Retinal pigment epithelial cell (primary cell): Measurements from ENCODE around the gene FAM193A.

ENCODE experiments used
- DNase-seq: peaks from one replicate; pipeline ENCODE4 v3.0.0-alpha.2; 2010; ENCODE audit warnings: low read depth
- H3K4me3 ChIP-seq: 2 replicates; pipeline ENCODE4 v1.5.1; 2011; ENCODE audit warnings: mild to moderate bottlenecking, low read length, control low read depth, moderate library complexity
- CTCF ChIP-seq: conservative IDR thresholded peaks from 2 replicates; pipeline ENCODE4 v1.5.1; 2011; ENCODE audit warnings: low read depth, low read length, control low read depth, inconsistent platforms

FAM193A gene

DNA sequence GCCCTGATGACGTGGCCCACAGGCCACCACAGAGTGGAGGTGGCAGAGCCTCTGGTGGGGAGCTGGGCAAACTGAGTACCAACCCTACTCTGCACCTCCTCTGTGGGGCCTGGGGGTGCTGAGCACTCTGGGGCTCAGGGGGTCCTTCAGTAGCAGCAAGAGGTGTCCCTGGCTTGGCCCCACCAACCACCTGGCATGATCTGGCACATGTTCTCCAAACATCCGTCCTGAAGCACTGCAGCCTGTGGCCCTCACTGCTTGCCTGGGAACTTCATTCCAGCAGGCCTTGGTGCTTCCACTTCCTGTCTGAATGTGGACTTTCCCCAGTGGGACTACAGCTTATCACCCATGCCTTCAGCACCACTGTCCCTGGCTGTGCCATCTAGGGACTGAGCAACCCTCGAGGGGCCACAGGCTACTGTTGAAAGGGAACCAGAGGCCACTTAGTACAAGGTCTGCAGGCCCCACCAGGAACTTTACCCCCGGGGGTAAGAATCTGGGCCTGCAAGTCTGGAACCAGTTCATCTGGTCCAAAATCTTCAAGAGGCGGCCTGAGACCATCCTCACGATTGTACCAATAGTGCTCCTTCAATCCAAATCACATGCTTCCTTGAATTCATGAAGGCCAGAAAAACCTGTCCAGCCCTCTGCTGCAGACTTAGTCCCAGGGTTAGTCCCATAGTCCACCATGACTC lies 206.5 kb downstream of the FAM193A start:
- DNase-seq, result no peak
- H3K4me3 ChIP-seq, result no peak overlapping the region
- no peak for TF ChIP-seq CTCF

- no peak for TF ChIP-seq CTCF
- H3K4me3 ChIP-seq, result no peak overlapping the region
- DNase-seq, result no peak
Observed at GRCh38 chr4:2743518-2744445, 207.3 kb downstream of the FAM193A start.

- H3K4me3 ChIP-seq, result no peak overlapping the region
- DNase-seq, result no peak
- TF ChIP-seq CTCF, result no peak
Observed at GRCh38 chr4:2744576-2745270, 208.3 kb downstream of the FAM193A start.

GRCh38 chr4:2745516-2745915 lies 209.1 kb downstream of the FAM193A start:
- no peak overlapping the region for H3K4me3 ChIP-seq
- DNase-seq, result no peak
- TF ChIP-seq CTCF, result no peak

- no peak for DNase-seq
- H3K4me3 ChIP-seq, result no peak overlapping the region
- TF ChIP-seq CTCF, result no peak
Observed at GRCh38 chr4:2745981-2746806, 209.7 kb downstream of the FAM193A start.

DNA sequence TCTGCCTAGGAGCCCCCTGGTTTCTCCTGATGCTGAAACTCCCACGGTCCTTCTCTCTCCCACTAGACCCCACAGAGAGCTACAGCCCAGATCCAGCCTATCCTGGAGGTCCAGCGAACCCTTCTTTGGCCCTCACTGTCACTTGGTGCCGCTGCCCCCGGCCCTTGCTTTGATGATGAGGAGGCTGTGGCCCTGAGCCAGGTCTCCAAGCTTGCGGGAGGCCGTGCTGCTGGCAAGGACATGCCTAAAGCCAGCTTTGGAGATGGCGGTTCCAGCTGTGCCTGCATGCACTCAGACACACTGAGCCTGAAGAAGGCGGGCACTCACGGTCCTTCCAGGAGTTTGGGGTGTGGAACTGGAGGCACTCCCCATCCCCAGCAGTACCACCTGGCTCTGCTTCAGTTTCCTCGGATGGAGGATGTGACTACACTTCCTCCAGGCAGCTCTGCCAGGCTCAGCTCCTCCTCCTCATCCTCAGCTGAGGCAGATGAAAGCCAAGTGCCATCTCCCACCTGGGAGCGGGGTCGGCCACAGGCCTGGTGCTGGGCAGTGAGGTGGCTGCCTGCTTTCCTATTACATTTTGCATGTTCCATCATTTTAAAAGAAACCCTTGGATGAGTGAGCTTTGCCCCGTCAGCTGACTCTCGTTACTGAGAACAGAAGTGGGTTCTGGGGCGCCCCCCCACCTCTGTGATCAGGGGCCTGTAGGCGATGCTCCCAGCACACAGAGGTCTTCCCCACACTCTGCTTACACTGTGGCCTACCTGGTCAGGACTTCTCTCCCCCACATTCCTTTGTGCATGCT lies 210.6 kb downstream of the FAM193A start:
- no peak for TF ChIP-seq CTCF
- DNase-seq, result no peak

More for the DNA sequence above, 210.6 kb downstream of the FAM193A start:
- H3K4me3 ChIP-seq, result no peak overlapping the region
